ENCODE results near the gene BCL2L2.

GRCh38 chr14:23286020-23286901 is 20.4 kb upstream of the BCL2L2 start, which contains the start of gene HOMEZ:
- TF ChIP-seq SIRT6 (IDR thresholded peaks at IDR 0.05; ENCODE audit: low read length): no peak
- TF ChIP-seq E2F6 (IDR thresholded peaks at IDR 0.05): no peak; the same call in 1 of the 2 replicates

Measured in H1 (cell line).